HG03354 (cell line): Measurements from ENCODE around the gene ACTN4.

Experiments
- ATAC-seq: cut with Tn5 transposase; IDR thresholded peaks from one replicate; pipeline ENCODE4 v1.9.1; 2021; ENCODE audit warnings: mild to moderate bottlenecking; ENCODE audit not compliant: unreplicated experiment, poor library complexity, severe bottlenecking

Gene ACTN4

GRCh38 chr19:38774181-38774950 is 126.9 kb downstream of the ACTN4 start:
- no peak for ATAC-seq

- ATAC-seq: no peak
Measured at GRCh38 chr19:38778733-38779132, 131.3 kb downstream of the ACTN4 start.

GRCh38 chr19:38780443-38780842 is 133.0 kb downstream of the ACTN4 start:
- ATAC-seq: no peak

- ATAC-seq: no peak
Measured at GRCh38 chr19:38781058-38781457, 133.6 kb downstream of the ACTN4 start.
